Stimulated activated CD8-positive, alpha-beta memory T cell treated with anti-CD3 and anti-CD28 coated beads, Interleukin-2, amount 100 ng/mL, for 1 hour (primary cell): ENCODE results near the gene MEG3.

ENCODE experiments used
- DNase-seq, 2 donors: peaks; one replicate each; pipeline ENCODE4 v3.0.0-alpha.2; 2020; ENCODE audit warnings: low read depth in 2 of 2

MEG3 gene

DNA sequence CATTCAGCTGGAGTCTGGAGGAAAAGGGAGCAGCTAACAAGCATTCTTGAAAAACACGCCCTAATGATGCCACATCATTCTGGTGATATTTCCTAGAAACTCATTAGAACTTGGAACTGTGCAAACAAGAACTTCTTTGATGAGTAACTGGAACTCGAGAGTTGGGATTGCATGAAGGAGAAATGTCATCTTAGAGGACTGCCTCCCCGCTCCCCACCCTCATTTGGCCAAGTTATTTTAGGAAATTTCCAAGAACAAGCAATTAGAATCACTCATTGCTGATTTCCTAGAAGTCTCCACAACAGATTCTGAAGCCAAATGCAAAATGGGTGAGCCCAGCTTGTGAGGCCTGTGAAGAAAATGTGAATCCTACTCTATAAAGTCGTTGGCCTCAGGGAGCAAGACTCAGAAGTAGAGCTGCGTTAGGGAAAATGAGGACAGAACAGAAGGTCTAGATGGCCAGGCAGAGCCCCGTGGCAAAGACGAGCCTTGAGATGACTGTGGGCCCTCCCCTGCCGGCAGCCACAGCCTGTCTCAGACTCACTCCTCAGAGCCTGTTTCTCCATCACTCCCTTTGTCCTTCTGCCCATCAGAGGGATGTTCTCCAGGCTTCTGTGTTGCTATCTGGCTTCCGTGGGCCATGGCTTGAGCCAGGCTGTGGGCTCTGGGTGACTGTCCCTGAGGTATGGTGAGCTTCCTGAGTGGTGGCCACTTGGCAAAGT is 39.2 kb downstream of the MEG3 start:
- no peak for DNase-seq

DNA sequence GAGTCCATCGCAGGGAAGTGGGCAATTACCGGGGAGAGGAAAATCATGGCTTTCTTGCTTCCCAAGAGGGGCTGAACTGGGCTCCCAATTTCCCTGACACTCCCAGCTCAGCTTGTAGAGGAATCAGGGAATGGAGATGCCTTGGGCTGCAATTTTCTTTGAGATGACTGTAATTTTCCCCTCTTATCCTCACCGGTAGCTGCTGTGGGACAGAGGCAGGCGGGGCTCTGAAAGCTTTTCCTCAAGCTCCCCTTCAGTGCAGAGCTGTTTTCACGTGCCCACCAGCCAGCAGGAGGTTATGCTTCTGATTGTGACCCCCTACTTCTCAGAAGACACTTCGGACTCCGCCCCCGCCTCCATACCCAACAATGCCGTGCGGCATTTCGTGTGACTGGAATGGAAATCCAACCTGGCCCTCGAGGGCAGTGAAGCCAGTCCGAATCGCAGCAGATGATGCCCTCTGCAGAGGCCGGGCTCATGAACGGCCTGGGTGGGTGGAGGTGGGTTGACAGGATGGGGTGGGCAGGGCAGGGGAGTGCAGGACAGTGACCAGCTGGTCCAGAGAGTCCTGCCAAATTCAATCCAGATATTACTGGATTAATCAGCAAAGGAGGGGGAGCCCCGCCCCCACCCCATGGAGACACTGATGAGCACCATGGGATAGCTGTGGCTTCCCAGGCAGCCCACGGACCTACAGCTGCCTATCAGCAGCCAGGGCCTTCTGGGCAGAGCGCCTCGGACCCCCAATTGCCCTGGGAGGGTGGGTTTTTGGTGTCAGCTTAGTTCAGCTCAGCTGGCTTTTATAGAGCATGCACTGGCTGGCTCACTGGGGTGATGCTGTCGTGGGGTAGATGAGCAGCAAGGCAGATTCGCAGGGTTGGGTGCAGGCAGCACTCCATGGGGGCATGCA is 40.0 kb downstream of the MEG3 start:
- DNase-seq: no peak

DNA sequence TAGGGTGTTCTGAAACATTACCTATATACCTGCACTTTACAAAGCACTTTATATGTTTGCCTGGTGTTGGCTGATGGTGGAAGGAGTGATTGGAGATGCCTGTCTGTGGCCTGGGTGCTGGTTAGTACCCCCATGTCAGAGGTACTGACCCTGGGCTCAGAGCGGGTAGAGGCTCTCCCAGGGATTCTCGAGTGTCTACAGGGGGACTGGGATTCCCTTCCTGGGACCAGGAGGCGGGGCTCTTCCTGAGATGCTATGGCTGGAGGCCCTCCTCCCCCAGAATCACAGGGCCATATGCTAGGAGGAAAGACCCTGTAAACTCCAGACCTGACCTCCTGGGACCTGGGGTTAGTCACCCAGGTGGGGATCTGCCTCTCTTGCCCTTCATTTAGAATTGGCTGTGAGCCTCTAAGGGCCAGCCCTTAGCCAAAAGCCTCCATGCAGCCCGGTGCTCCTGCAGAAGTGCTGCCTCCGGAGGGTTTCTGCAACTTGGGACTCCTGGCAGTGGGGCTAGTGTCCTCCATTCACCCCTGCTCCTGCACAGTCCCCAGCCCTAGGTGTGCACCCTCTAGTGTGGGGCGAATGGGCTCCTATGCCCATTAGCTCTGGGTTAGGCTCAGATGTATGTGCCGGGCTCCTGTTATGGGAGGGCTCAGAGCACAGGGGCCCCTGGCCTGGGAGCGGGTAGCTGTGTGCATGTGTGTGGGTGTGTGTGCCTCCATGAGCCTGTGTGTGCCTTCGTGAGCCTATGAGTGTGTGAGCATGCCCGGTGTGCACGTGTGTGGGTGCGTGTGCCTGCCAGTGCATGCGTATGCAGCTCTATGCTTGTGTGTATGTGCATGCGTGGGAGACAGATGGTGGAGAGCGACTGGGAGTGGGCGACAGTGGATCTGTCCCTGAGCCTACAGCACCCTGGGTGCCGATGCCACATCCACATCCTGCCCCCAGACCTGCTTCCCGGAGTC is 41.0 kb downstream of the MEG3 start:
- DNase-seq: no peak

DNA sequence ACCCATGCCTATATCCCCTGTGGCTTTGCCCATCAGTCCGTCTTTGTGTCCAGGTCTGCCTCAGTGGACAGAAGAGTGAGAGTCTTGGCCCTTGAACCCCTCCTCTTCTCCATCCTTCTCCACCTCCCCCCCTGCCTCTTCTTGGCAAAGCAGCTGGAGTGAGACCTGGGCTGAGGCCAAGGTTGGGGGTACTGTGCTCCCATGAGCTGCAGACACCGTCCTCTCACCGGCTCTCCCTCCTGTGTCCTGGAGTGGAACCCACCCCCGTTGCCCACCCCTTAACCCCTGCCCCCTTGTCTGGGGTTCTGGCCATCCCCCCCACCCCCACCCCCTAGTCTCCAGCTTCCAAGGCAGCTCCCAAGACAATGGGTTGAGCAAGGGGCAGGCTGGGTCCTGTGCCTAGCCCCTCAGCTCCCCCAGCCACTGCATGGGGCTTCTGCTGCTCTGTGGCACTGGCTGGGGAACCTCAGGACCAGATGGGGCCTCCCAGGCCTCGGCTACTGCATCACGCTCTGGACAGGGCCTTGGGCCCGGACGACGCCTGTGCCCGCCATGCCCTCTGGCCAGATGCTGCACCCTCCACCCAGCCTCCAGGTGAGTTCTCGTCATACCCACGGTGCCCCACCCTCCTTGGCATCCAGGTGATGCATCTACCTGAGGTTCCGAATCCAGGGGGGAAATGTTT is 41.9 kb downstream of the MEG3 start:
- no peak for DNase-seq

DNA sequence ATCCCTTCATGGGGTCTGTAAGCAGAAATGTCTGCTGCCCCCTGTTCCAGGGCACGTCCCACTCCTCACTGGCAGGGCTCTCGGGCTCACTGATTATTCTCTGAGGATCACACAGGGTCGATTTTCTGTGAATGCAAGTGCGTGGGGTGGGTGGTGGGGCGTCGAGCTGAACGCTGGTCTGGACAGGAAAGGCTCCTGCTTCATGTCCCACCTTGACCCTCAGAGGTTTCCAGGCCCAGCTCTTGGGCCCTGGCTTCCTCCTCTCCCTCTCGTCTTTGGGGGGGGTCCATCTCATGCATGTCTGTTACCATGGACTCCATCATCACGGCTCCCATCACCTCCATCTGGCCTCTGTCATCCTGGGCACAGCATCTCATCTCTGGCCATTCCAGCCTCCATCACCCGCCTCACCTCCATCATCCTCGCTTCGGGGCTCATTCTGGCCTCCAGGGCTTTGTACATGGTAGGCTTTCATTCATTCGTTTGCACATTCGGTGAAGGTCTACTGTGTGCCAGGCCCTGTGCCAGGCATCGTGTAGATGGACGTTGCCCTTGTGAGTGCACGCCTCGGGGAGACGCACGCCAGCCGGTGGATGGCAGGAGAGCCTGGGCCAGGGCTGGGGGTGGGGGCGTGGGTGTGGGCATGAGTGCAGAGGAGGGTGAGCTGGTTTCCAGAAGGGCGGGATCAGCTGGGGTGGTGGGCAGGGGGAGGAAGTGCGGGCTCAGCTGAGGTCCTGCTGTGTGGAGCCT is 42.9 kb downstream of the MEG3 start:
- no peak for DNase-seq

DNA sequence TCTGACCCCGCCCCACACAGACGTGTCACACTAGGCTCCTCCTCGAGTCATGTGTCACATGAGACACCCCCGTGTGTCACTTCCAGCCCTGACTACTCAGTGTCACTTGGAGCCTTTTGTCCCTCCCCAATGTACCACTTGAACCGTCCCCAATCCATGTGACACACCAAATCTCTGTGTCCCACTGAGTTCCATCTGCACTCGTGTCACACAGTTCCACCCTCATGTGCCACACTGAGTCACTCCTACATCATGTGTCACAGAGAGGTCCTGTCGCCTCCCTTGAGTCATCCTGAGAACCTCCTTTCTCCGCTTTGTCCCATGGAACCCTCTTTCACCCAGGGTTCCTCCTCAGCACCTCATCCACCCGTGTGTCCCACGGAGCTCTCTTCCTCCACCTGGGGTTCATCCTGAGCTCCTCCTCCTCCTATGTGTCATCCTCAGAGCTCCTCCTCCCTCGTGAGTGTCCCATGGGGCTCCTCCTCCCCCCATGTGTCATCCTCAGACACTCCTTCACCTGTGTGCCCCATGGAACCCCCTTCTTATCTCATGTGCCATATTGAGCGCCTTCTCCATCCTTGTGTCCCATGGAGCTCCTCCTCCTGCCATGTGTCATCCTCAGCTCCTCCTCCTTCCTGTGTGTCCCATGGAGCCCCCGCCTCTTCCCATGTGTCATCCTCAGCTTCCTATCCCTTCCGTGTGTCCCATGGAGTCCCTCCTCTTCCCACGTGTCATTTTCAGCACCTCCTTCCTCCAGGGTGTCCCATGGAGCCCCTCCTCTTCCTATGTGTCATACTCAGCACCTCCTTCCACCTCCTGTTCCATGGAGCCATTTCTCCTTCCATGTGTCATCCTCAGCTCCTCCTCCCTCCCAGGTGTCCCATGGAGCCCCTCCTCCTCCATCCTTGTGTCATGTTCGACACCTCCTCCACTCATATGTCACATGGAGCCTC is 45.6 kb downstream of the MEG3 start:
- no peak for DNase-seq

DNA sequence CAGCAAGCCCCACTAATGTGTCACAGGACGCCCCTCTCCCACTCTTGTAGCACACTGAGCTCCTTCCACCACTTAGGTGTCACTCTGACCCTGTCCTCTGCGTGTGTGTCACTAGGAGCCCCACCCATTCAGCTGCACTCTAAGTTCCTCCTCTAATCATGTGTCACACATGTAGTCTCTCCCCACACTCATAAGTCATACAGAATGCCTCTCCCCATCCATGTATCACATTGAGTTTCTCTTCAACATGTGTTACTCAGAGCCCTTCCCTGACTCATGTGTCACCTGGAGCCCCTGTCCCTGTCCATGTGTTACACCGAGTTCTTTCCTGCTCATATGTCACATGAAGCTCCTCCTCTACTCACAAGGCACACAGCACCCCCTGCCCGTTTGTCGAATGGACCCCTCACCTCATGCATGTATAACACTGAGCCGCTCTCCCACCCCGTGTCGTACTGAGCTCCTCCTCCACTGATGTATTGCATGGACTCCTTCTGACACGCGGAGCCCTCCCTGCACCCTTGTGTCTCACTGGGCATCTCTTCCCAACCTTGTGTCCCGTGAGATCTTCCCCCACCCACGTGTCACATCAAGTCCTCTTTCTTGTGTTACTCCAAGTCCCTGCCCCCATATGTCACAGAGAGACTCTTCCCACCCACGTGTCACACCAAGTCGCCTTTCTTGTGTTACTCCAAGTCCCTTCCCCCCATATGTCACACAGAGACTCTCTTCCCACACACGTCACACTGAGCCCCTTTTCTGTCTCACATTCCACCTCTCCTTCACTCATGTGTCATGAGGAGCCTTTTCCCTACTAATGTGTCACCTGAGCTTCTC is 46.6 kb downstream of the MEG3 start:
- DNase-seq: no peak

DNA sequence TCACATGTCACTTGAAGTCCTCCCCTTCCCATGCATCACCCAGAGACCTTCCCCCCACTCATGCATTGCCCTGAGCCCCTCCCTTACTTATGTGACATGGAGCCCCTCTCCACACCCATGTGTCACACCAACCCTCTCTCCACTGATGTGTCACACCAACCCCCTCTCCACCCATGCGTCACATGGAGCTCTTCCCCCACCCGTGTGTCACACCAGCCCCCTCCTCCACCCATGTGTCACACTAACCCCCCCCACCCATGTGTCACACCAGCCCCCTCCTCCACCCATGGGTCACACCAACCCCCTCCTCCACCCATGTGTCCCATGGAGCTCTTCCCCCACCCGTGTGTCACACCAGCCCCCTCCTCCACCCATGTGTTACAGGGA is 47.2 kb downstream of the MEG3 start:
- no peak for DNase-seq

DNA sequence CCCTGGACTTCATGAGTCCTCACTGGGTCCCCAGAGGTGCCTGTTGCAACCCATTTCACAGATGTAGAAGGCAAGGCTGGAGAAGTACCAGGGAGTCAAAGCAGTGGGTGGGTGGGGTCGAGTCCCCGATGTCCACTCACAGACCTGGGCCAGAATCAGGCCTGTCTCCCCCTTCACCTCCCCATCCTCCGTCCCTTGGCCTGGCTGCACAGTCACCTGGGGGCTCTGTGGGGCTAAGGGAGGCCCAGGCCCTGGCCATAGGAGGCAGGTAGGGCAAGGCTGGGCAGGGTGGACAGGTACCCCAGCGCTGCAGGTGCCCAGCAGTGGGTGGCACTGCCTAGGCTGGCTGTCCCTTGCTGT is 48.1 kb downstream of the MEG3 start:
- DNase-seq: no peak

DNA sequence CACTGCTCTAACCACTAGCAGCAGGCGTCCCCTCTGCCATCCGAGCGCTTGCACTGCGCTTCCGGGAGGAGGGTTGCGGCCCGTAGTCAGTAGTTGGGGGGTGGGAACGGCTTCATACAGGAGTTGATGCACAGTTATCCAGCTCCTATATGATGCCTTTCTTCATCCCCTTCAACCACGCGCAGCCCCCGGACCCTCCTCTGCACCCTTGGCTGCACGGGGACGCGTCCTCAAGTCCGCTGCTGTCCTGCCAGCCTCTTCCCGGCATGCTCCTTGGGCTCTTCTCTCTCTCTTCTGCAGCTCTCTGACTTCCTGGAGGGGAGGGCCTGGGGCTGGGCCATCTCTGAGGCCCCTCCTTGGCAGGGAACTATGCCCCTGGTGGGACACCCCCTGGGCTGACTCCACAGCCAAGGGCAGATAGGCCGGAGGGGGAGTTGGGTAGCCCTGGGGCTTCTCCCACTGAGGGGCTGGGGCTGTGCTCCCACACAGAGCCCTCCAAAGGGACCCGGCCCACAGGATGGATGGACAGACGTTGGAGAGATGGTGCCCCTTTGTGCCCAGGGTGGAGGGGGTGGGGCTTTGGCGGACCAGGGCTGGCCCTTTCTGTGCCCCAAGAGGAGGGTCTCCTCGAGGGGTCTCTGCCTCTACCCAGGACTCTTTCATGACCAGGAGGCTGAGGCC is 48.6 kb downstream of the MEG3 start:
- DNase-seq: no peak

DNA sequence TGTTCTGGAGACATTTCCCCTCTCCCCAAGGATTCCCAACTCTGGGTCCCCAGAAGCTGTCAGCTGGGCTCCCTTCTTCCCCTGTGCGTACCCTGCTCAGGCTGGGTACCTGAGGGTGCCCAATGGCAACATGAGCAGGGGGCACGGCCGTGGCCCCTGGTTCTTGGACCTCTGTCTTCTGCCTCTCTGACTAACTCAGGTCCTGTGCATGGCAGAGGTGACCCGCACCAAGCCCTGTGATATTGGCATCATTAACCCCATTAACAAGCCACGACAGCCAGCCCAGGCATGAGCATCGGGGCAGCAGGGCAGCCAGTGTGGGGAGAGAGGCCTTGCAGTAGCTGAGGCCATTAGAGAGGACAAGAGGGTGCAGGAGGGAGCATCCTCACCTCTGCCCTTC is 49.2 kb downstream of the MEG3 start:
- DNase-seq: no peak

DNA sequence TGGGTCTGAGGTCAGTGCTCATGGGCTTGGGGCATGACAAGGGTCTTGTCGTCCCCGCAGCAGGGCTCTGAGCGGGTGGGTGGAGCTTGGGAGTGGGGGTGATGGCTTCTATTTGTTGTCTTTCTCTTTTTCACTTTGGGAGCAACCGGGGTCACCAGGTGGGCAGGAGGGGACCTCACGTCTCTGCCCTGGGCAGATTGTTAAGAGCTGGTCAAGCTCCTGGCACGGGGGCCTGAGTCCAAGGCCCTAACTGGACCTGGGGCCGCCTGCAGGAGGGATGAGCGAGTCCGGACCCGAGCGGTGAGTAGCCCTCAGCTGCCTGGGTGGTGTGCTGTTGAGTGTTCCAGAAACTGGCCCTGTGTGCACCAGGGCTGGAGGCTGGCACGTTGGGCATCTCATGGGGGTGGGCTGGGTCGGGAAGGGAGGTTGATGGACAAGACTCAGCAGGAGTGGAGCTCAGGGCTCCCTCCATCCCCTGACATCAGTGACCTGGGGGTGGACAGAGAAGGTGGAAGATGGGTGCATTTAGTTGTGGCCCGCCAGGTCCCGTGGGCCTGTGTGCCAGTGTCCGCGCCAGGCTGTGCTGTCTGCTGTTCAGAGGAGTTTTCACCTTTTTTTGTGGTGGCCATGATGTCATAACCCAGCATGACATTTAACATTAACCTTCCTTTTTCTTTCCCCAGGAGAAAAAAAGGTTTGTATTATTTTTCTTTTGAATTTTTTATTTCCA is 50.1 kb downstream of the MEG3 start:
- DNase-seq: no peak

DNA sequence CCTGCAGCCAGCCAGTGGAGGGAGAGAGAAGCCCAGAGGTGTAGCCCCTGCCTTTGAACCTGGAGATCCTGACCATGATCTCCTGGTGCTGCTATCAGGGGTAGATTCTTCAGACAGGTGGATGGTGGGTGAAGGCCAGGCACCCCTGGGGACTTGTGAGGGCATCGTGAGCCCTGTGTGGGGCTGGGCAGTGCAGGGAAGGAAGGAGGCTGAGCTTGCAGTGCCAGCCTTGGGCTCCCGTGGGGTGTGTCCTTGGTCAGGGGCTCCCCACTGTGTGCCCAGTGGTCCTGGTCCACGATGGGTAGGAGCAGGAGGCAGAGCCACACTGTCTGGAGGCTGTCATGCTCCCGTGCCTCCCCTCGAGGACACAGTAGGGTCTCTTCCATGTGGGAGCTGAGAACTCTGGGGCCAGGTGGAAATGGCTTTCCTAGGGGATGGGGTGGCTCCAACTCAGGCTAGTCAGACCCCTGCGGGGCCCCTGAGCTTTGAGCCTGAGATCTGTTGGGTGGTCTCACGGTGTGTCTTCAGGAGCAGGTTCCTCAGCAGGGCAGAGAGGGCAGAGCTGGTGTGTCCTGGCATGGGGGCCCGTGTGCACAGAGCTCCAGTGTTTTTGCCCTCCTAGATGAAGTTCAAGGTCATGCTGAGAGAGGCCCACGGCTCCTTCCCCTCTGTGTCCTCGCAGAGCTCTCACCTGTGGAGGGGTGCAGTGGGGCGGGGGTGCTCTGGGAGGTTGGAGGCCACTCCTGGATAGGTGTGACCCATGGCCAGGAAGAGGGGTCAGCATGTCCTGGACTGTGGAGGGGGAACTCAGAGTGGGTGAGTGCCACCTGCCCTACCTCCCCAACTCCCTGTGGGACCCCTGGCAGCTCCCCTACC is 52.6 kb downstream of the MEG3 start:
- no peak for DNase-seq

DNA sequence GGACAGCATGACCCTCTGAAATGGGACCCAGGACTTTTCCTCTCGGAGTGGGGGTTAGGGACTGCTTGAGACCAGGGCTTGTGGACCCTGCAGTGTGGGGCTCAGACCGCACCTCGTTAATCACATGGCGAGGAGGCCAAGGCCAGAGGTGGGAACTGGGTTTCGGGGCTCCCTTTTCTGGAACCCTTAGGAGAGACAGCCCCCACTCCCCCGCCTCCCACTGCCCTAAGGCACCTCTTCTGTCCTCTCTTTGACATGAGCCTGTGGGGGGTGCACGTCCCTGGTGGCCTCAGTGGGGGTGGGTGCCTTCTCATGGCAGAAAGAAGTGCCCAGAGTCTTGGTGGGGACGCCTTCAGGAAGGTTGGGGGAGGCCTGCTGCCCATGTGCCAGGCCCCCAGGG is 53.3 kb downstream of the MEG3 start:
- DNase-seq: no peak

DNA sequence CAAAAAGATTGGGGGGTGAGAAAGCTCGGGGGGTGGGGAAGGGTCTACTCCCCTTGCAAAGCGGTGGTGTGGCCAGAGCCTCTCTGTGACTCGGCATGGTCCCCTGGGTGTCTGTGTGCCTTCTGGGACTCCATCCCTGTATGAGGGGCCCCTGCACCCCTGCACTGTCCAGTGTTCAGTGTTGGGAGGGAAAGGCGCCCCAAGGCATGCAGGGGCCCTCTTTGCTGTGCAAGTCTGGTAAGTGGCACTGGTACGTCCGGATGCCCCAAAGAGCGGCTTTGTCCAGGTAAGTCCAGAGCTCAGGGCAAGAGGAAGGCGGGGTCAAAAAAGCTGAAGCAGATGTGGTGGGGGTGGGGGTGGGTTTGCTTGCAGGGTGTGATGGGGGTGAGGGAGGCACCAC is 53.9 kb downstream of the MEG3 start:
- no peak for DNase-seq

DNA sequence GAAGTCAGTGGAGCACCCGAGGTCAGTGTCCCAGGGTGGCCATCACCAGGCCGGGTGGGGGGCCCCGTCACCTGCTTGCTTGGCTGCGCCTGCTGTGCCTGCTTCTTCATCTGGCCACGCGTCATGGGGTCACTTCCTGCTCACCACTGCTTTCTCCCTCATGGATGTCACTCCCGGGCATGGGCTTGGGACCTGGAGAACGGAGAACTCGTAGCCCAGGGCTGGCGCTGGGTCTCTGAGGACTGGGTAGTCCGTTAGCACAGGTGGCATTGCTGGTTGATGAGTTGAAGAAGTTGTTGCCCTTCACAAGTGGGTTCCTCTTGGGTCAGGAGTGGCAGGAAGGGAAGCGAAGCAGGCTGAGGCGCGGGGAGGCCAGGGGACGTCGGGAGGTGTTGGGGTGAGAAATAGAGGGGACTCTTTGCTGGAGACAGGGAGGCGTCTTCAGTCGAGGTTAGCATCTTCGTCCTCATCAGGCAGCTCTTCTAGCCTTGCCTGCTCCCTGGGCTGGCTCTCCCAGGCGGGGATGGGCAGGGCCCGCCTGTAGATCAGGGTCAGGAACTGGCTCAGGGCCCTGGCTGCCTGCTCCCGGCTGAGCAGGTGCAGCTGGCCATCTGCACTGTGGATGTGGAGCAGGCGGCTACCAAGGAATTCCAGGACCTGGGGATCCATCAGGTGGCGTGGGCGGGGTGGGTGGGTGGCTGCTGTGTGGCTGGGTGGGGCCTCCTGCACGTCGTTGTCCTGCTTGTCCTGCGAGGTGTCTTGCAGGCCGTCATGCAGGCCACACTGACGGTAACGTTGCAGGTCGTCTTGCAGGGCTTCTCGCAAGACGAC is 54.6 kb downstream of the MEG3 start:
- DNase-seq: no peak
